MV-4-11 (cell line): ENCODE results near the gene MRTFB.
A peak's percentile ranks its signal among the peaks of the same experiment; 100 is the strongest.
"Not testable (repeated sequence)": the region's sequence is repeated elsewhere in the genome, so short reads cannot be mapped to it uniquely, and the experiment has no call there.

Experiments used
- DNase-seq: peaks from one replicate; lab custom pipeline; 2025; lab: John Stamatoyannopoulos, UW

MRTFB gene

DNA sequence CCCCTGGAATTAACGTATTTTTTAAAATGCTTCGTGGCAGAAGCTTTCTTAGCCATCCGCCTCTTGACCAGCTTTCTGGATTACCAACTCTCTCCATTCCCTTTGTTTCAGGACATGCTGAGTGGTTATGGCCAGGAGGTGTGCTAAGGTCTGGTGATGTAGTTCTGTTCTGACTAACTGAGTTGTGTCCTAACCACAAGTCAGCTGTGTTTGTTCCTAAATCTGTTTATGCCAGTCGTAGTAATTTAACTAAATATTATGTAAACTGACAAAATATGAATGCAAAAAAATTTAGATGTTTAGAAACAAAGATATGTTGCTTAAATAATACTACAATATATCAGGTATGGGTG, 61.6 kb downstream of the MRTFB start:
- no peak for DNase-seq

DNA sequence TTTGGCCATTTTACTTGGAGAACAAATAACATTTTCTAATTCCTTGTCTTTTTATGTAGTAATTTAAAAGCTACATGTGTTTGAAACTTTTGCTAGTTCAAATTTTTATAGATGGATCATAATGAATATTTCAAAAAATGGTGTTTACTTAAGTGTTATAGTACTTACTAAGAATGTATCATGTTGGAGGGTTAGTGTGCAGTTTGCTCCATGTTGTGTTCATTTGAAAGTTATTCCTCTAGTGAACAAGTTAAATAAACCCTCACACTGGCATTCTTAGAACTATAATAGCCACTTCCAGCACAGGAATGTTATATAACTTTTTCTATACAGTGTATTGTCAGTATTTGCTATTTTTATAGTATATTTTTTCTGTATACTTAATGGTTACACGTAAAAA, 62.8 kb downstream of the MRTFB start:
- DNase-seq: no peak

DNA sequence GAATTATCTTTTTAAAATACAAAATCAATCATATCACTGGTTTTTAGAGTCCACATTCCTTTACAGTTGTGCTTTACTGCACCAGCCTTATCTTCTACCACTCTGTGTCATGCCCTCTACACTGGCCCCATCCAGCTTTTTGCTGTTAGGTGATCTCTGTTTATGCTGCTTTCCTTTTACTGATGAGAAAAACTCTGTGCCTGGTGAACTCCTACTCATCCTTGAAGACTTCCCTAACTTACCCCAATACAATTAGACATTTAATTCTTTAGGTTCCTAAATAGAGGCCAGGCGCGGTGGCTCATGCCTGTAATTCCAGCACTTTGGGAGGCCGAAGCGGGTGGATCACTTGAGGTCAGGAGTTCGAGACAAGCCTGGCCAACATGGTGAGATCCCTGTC, 64.6 kb downstream of the MRTFB start:
- no peak for DNase-seq

DNA sequence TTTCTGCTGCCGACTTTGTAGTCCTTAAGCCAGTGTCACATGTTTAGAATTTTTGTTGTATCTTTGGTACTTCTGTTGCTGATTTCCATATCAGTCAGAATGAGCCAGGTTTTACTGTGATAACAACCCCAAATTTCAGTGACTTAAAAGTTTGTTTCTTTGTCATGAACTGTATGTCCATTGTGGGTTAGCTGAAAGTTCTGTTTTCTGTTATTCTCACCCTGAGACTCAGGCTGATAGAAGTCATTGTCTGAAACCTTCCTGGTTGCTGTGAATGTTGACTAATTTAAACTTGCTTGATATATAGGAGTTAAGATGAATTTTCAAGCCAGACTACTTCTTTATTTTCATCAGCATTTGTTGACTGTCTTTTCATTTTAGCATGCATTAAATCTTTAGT, 68.8 kb downstream of the MRTFB start:
- no peak for DNase-seq

DNA sequence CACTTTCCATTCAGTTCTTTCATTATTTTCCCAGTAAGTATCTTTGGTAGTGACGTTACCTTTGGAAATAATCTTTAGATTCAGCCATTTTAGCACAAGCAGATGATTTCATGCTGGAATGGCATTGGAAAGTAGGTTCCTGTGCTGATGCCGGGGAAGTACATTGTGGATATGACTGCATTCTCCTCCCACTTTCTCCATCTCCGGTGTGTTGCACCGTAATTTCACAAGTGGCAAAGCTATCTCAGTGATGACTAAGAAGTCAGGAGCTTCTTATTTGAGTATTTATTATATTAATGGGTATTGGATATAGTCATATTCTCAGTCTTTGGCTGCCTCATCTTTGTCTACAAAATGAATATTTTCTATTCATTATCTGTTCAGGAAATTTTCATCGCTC, 69.8 kb downstream of the MRTFB start:
- DNase-seq: no peak

DNA sequence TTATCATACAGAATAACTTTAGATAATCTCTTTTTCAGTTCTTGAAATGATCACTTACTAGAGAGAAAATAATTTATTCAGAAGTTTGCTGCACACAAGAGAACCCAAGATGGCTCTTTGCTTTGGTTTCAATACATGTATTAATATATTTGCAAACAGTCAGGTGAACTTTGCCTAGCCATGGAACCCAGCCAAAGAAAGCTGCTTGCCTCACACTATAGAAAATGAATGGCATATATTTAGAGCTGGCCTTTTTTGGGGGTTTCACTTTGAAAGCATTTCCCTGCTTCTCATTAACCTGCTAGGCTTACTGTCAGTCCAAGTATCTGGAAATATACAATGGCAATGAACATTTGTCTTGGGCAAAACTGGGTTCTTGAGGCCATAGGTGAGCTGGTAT, 75.3 kb downstream of the MRTFB start:
- no peak for DNase-seq

DNA sequence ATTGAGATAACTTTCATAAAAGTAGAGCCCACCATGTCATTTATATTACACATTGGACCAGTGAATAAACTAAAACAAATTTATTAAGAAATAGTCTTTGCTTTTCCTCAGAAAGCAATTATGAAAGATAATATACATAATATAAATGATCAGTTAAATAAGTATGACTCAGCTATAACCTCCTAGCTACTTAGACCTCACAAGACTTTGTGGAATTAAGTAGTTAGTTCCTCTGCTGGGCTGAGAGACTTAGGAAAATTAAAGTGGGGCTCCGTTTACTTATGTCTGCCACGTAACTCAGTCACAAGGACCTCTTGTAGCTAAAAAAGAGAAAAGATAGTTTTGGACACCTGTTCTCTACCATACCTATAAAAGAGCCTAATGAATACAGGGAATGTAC, 76.9 kb downstream of the MRTFB start:
- no peak for DNase-seq

DNA sequence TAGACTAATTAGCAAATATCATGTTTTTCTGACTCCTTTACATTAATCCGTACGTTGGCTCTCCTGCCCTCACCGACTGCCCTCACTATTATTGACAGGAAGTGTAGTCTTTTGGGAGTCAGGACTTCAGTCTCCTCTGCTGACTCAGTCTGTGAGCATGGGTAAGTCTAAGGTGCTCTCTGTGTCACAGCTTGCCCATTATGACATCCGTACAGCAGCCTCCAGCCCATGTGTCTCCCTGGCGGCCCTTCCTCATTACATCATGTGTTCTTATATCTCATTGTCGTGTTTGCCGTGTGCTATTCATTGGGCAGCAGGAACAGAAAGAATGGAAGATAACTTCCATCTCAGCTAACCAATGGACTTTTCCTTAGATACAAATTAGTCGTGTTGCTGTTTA, 77.5 kb downstream of the MRTFB start:
- no peak for DNase-seq

DNA sequence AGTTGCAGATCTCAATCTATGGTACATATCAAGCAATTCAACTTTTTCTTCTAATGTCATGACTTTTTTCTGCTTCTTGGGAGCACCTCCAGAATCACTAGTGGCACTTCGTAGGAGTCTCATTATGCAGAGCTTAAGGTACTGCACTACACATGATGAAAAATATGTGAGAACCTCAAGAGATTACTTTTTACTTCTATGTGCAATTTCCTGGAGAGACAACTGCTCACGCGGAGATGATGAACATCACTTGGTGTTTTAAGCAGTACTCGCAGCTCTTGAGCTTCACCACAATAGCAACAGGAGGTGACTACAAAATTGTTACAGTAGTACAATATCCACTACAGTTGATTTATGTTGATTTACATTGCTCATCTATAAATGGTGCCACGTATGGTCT, 79.7 kb downstream of the MRTFB start:
- no peak for DNase-seq

DNA sequence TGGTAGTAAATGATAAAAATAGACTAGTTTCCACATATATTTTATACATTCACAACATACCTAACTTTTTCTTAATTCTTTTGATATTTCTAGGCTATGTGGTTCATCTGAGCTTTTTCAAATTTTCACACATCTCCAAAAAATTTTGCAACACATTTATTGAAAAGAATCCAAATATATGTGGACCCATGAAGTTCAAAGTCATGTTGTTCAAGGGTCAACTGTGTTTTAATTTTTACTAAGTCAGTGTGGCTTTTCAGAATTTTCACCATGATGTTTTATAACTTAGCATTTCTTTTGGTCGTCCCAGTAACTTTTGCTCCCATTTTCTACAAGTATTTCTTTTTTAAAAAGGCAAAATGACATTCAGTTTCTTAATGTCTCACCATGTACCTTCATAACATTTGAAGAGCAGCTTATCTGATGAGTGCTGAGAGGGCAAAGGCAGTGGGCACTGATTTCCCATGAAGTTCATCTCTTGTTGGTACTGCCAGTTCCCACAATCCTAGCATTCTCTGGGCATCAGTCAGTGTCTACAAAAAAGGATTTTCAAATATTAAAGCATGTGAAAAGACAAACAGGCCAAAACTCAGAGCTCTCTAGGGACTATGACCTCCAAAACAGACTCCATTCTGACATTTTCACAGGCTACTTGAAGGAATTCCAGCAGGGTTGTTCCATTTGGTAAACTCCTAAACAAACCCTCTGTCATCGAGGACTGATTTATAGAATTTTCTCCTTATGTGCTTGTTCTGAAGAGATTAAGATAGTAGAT, 80.3 kb downstream of the MRTFB start:
- no peak for DNase-seq

DNA sequence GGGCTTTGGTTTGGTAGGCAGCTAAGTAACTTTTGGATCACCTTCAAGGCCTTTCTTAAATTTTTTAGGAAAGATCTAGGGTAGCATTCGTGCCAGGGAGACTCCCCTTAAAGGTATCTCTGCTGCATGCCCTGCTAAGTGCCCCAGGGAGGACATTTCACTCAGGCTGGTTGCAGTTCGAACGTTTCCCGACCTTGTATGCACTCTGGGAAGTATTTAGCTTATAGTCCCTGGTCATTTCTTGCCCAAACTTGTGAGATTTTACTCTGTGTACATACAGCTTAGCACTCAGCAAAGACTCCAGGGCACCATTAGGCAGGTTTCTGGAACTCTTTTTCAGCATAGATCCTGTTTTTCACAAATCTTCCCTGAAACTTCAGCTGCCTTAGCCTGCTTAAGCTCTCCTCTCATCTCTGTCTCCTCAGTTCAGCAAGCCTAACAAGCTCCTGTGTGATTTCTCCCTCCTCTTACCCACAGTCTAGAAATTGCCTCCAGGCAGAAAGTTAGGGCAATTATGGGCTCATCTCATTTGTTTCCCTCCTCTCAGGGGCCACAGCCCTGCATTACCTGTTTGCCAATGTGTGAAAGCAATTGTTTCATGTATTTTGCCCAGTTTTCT, 84.6 kb downstream of the MRTFB start:
- no peak for DNase-seq

DNA sequence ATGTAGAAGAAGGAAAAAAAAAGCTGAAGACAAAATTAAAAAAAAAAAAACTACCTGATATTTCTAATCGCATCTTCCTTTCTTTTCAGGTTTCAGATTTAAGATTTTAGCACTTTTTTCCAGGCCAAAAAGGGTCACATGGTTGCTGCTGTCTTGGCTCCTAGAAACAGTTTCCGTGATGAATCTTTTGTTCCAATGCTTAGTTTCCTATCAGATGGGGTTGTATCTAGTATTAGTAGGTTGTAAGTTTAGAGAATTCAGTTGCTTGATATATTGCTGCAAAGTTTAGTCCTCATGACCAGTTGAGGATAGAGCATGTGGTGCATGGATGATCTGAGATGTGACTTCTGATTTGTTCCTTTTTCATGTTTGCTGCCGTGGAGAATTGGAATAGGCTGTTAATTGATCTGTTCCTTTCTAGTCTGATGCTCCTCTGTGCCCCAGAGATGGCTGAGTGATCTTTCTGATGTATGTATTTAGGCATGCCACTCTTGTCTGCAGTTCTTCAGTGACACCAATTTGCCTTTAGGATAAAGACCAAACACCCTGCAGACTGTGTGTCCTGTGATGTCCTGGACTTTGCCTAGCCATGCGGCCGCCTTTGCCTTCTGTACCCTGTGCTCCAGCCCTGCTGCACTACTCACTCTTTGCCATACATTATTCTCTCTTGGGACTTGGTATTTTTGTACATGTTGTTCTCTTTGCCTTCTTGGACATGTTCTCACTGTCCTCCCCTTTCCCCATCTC, 94.0 kb downstream of the MRTFB start:
- no peak for DNase-seq

DNA sequence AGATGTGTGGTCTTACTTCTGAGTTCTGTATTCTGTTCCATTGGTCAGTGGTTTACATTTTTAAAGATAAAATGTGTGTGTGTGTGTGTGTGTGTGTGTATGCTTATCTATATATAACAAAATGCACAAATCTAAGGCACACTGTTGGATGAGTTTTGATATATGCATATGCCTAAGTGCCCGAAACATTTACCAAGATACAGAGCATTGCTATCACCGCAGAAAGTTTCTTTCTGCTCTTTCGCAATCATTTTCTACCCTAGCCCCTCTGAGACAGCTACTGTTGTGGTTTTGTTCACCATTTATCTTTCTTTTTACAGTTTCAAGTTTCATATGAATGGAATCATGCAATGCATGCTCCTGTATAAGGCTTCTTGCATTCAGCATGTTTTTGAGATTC, 97.0 kb downstream of the MRTFB start:
- DNase-seq: peak; percentile 79

DNA sequence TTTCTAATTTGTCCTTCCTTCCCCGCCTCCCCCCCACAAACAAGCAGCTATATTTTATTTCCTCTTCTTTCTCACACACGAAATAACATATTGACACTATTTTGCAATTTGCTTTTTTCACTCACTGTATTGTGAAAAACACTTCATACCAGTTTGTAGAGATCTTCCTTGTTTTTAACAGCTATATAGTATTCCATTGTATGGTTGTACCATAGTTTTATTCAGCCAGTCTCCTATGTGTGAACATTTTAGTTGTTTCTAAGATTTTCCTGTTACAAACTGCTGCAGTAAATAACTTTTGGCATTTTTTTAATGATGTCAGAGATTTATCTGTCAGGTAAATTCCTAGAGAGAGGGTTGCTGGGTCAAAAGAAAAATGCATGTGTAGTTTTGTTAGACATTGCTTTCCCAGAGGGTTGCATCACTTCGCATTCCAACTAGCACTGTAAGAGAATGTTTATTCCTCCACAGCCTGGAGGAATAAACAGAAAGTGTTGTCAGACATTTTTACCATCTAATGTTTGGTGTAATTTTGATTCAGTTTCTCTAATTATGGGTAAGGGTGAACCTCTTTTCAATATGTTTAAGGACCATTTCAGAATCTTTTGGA, 101.2 kb downstream of the MRTFB start:
- no peak for DNase-seq

DNA sequence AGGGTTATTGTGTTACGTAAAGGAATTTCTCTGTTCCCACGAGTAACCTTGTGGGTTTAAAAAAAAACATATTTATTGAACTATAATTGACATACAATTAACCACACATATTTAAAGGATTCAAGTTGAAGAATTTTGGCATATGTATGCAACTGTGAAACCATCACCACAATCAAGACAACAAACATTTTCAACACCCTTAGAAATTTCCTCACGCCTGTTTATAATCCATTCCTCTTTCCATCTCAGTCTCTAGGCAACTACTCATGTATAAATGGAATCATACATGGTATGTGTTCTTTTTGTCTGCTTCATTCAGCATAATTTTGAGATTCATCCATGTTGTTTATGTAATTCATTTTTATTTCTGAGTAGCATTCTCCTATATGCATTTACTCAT, 104.0 kb downstream of the MRTFB start:
- no peak for DNase-seq

DNA sequence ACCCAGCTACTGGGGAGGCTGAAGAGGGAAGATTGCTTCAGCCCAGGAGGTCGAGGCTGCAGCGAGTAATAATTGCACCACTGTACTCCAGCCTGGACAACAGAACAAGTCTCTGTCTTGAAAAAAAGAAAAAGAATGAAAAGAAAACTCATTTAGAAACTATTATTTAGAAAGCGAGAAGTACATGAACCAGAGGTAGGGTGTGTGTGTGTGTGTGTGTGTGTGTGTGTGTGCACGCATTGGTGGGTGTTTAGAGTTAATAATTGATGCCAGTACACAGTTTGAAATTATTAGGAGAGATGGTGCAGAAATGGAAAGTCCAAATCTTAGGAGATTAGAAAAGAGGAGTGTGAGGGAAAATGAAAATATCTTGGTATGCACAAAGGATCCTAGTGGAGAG, 106.6 kb downstream of the MRTFB start:
- no peak for DNase-seq

DNA sequence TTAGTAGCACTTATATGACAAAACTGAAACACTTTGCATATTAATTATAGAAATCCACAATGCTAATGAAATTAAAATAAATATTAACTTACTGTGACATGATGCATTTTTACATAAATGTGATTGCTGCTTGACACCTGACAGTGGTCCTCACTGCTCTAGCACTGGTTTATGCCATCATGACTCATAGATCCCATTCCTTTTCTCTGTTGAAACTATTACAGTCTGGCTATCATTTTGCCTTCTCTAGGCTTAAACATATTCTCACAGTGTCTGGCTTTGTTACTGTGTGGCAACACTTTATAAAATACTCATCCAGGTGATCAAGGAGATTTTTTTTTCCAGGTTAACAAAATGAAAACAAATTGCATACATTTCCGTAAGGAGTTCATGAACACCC, 108.0 kb downstream of the MRTFB start:
- DNase-seq: no peak

DNA sequence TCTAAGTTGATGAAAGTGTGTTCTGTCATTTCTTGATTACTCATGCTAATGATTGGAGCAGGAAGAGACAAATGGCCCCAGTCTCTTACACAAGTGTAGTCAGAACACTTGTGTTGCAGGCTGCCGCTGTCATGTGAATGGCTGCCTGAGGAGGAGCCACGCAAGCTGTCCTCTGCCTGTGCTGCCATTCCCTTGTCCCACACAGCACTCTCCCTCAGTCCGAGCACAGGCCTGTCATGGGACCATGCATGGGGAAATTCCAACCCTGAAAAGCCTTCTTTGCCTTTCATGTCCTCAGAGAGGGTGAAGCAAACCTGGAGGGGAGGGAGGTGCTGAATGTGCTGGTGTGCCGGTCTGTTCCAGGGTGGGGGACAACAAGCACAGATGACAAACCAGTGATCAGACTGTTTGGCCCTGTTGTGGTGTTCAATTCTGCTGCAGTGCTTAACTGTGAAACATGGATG, 109.4 kb downstream of the MRTFB start:
- DNase-seq: no peak

DNA sequence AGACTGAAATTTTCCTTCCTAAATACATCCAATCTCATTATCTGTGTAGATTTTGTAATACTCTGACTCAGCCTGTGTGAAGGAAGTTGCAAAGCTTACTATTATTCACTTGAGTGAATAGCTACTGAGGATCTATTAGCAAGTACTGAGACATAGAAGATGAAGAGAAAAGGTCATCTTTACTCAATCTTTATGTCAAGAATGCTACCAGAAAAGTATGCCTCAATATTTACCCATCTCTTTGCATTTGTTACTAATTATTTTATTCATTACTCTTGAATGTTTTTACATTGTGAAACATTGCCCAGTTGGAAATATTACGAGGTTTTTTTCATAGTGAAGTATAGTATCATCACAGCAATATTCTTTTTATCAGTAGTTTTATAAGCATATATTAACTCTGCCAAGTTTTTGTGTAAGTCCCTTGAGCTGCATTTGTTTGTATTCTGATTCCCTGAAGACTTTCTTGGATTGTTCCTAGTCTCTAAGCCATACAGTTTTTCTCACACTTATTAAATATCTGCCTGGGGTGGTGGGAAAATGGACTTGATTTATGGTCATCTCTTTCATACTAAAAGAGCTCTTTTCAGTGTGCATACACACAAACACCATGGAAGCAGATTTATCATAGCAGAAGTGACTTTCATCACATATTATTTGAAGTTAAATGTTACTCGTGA, 110.4 kb downstream of the MRTFB start:
- peak; percentile 35 for DNase-seq

DNA sequence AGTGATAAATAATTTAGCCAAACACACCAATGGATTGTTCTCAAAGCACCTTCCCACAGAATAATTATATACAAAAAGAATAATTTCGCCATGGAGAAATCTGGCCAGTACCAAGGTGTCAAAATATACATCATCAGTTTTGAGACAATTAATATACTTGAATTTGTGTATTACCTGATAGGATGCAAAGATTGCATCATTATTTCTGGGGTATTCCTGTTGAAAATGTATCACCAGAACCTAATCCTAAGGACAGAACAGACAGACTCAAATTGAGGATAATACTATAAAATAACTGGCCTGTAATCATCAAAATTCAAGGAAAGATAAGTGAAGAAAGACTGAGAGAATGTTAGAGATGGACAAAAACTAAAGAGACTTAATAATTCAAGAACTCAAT, 111.9 kb downstream of the MRTFB start:
- no peak for DNase-seq

DNA sequence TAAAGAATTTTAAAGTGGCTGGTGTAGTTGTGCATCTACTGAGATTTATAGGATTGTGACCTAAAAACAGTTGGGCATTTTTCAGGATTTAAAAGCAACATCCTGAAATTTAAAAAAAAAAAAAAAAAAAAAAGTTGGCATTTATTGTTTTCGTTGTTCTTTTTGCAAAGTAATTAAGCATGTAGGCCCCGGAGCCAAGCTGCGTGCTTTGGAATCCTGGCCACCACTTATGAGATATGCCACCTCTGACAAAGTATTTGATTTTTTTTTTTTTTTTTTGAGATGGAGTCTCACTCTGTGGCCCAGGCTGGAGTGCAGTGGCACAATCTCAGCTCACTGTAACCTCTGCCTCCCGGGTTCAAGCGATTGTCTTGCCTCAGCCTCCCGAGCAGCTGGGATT, 112.8 kb downstream of the MRTFB start:
- not testable (repeated sequence) for DNase-seq
